ENCODE data around the gene RPF1.
"Not testable (repeated sequence)": the region's sequence is repeated elsewhere in the genome, so short reads cannot be mapped to it uniquely, and the experiment has no call there.

RPF1 gene, protein sequence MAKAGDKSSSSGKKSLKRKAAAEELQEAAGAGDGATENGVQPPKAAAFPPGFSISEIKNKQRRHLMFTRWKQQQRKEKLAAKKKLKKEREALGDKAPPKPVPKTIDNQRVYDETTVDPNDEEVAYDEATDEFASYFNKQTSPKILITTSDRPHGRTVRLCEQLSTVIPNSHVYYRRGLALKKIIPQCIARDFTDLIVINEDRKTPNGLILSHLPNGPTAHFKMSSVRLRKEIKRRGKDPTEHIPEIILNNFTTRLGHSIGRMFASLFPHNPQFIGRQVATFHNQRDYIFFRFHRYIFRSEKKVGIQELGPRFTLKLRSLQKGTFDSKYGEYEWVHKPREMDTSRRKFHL

GRCh38 chr1:84478876-84479868, at the start of gene RPF1:
Gene RPF1 (plus strand): TSS chr1:84479266. CDS start chr1:84479282, 16 bp downstream.
- DNase-seq = peak; percentile 71

DNA sequence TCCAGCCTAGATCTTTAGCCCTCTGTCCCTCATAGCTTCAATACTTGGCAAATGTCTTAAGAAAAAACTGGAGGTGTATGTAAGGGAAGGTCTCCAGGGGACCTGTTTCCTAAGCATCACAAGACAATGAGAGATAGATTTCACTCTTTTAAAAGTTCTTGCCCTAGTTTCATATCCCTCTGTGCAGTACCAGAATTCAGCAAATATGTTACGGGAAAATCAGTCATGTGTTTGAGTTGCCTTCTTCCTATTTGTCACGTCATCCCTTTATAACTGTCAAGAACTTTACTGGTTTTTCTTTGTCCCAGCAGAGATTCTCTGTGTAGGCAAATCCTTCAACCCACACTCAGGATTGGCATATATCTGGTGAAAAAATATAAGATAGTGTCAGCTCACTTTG, 48.5 kb upstream of the RPF1 start:
- no peak for DNase-seq

GRCh38 chr1:84433258-84434080, 45.6 kb upstream of the RPF1 start:
- peak; percentile 20 for DNase-seq

GRCh38 chr1:84434081-84434769, 44.8 kb upstream of the RPF1 start:
- DNase-seq = no peak

DNA sequence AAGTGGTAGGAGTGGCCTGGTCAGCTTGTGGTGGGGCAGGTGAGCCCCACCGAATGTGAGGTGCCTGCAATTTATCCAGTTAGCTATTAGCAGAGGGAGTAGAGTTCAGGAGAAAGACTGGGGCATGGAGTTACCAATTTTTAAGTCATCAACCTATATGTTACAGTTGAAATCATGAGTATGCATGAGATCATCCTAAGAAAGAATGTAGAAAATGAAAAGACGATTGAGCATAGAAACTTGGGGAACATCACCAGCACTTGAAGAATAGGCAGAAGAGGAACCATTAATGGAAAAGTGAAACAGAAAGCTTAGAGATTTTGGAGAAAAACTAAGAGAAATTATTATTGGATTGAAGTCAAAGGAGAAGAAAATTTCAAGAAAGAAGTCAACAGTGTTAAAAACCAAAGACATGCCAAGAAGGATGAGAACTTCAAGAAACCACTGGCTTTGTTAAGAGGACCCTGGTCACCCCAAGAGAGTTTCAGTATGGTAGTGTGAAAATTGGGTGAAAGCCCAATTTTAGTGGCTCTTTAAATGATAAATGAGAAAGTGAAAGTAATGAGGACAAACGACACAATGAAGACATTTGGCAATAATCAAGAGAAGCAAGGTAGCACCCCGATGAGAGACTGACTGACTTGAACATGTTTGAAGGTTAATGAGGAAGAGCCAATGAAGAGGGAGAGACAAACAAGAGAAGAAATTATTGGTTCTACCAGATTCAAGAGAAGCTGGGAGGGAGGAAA, 44.1 kb upstream of the RPF1 start:
- DNase-seq = no peak

DNA sequence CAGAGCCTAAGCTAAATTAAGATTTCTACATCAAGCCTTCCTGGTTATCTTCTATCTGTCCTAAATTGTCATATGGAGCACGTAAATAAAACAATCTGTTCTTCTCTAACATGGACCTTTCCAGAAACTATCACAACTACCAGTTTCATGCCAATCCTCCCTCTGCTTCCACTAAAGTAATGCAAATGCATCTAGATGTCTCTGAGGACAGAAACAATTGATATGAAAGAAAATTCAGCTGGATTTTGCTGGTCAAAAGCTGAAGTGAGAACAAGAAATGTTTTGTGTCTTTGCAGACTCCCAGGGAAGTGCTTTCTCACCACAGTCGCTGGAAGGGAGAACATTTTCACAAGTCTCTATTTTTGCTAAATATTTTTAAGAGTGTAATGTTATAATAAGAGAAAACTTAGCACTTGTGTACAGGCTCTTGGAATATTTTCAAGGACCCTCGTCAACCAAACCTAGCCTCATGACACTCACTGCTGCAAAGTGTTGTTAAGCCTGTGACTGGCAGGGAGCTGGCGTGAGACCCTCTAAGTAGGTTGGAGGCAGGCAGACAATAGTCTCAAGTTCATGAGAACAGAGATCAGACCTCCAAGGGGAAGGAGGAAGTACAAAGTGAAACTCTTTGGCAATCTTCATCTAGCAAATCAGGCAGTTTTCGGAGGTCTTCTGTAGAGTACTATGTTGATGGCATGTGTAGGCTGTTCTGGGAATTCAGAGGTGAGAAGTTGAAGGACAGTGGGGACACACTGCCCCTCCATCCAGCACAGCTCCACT, 42.0 kb upstream of the RPF1 start:
- DNase-seq = no peak

- no peak for DNase-seq
Measured at GRCh38 chr1:84442256-84442655, 36.8 kb upstream of the RPF1 start.

GRCh38 chr1:84442747-84443646, 36.1 kb upstream of the RPF1 start:
- not testable (repeated sequence) for DNase-seq

DNA sequence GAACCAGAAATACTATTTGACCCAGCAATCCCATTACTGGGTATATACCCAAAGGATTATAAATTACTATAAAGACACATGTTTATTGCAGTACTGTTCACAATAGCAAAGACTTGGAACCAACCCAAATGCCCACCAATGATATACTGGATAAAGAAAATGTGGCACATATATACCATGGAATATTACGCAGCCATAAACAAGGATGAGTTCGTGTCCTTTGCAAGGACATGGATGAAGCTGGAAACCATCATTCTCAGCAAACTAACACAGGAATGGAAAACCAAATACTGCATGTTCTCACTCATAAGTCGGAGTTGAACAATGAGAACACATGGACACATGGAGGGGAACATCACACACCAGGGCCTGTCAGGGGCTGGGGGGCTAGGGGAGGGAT, 30.4 kb upstream of the RPF1 start:
- DNase-seq = not testable (repeated sequence)

- DNase-seq = no peak
Measured at GRCh38 chr1:84450910-84451309, 28.2 kb upstream of the RPF1 start.

GRCh38 chr1:84452436-84452835, 26.6 kb upstream of the RPF1 start:
- no peak for DNase-seq

- DNase-seq = no peak
Measured at GRCh38 chr1:84462118-84462517, 16.9 kb upstream of the RPF1 start.

- DNase-seq = no peak
Measured at GRCh38 chr1:84467298-84467697, 11.8 kb upstream of the RPF1 start.

DNA sequence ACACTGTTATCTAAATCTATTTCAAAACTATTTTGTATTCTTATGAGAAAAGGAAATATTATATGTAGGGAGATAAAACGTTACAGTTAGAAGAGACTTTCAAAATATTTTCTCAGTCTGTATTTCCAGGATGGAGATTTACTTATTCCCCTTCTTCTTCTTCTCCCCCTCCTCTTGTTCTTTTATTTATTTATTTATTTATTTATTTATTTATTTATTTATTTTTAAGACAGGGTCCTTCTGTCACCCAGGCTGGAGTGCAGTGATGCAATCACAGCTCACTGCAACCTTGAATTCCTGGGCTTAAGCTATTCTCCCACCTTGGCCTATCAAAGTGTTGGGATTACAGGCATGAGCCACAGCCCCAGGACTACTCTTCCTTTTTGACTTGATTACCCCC, 2.8 kb upstream of the RPF1 start:
- DNase-seq = no peak

GRCh38 chr1:84479998-84480397, 932 bp downstream of the RPF1 start:
- DNase-seq = no peak

GRCh38 chr1:84480650-84481049, 1.6 kb downstream of the RPF1 start:
- no peak for DNase-seq

- DNase-seq = no peak
Measured at GRCh38 chr1:84481317-84481716, 2.3 kb downstream of the RPF1 start.

DNA sequence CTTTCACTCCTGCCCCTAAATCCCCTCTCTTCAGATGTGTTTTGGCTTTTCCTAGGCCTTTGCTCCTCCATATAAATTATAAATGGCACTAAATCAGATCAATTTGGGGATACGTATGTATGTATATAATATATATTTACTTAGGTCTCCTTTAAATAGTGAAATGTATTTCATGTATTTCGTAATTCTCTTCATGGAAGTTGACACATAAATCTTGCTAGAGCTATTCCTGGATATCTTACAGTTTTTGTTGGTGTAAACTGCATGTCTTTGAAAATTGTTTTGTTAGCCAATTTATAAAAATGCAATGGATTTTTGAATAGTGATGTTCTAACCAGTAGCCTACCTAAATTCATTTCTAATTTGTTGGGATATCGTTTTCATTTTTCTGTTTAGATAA, 9.0 kb downstream of the RPF1 start:
- DNase-seq = no peak

- no peak for DNase-seq
Measured at GRCh38 chr1:84489766-84490165, 10.7 kb downstream of the RPF1 start.

- DNase-seq = no peak
Measured at GRCh38 chr1:84492726-84493125, 13.7 kb downstream of the RPF1 start.
